ENCODE results near the gene CREB5. TPM values are rescaled to one million over a fixed set of nuclear protein-coding genes. Genes with fewer than 3 reads are reported as not detected.
"Not testable (repeated sequence)": the region's sequence is repeated elsewhere in the genome, so short reads cannot be mapped to it uniquely, and the experiment has no call there.

The CREB5 gene
- total RNA-seq, 1 experiment from 2014 or later, result 0.49 TPM

- TF ChIP-seq REST (IDR thresholded peaks at IDR 0.05; ENCODE audit: low read depth) (no peak), EZH2 (IDR thresholded peaks at IDR 0.05) (no peak), POLR2AphosphoS5 (IDR thresholded peaks at IDR 0.05; ENCODE audit: low read depth, low read length) (no peak), CBX3 (IDR thresholded peaks at IDR 0.05; ENCODE audit: low read depth) (no peak), JUND (IDR thresholded peaks at IDR 0.05) (no peak), RAD21 (IDR thresholded peaks at IDR 0.05; ENCODE audit: low read depth) (no peak)
Measured at GRCh38 chr7:28785041-28785995, 373.0 kb downstream of the CREB5 start (continued).

- H3K36me3 ChIP-seq (ENCODE audit: control insufficient read depth in 1 of 2, insufficient read depth in 2 of 2, low read length in 2 of 2); H3K79me2 ChIP-seq (ENCODE audit: insufficient read depth, low read length); H3K4me3 ChIP-seq (replicated peaks in 1 of 2; ENCODE audit: low read depth in 1 of 2, low read length in 2 of 2); H4K20me1 ChIP-seq (ENCODE audit: insufficient read depth); intact Hi-C loops (cut with micrococcal nuclease); ATAC-seq; RAD21 ChIA-PET (ENCODE audit: low non-redundant PET in 1 of 2, low total read pairs in 2 of 2, uncharacterized antibody in 2 of 2, unreplicated experiment in 2 of 2); DNase-seq (ENCODE audit: low read depth, low spot score); H3K27me3 ChIP-seq (ENCODE audit: insufficient read depth, low read length); H3K9ac ChIP-seq (ENCODE audit: low read length); POLR2A ChIA-PET; H3K27ac ChIP-seq (ENCODE audit: low read depth, low read length); H3K4me1 ChIP-seq (ENCODE audit: control insufficient read depth in 1 of 2, insufficient read depth in 2 of 2, low read length in 2 of 2); CTCF ChIA-PET; H3K9me2 ChIP-seq (ENCODE audit: insufficient read depth); BruUV-seq (replicated peaks); H3K9me3 ChIP-seq (ENCODE audit: control insufficient read depth in 1 of 2, insufficient read depth in 1 of 2, low read depth in 1 of 2, low read length in 2 of 2); H3K4me2 ChIP-seq (ENCODE audit: low read length); H2AFZ ChIP-seq (ENCODE audit: low read depth, low read length, poor library complexity, severe bottlenecking): not testable (repeated sequence)
Measured at GRCh38 chr7:28786156-28786555, 373.8 kb downstream of the CREB5 start.
